Measurements from ENCODE around the gene CABP2. TPM values are rescaled to one million over a fixed set of nuclear protein-coding genes. Genes with fewer than 3 reads are reported as not detected.

CABP2 gene
- total and polyA plus RNA-seq, 12 donors = not detected

DNA sequence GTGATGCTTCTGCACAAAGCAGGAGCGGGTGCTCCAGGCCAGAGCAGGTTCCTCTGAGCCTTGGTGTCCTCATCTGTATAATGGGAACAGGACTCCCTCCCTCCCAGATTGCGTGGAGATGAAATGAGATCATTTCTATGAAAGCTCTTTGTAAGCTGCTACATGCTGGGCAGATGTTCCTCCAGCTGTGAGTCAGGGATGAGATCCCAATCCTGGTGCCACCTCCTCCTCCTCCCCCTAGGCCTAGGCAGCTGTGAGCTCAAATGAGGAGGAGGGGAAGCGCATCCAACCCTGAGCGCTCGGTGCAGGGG, 7.0 kb upstream of the CABP2 start:
- TF ChIP-seq, protein P1, sequence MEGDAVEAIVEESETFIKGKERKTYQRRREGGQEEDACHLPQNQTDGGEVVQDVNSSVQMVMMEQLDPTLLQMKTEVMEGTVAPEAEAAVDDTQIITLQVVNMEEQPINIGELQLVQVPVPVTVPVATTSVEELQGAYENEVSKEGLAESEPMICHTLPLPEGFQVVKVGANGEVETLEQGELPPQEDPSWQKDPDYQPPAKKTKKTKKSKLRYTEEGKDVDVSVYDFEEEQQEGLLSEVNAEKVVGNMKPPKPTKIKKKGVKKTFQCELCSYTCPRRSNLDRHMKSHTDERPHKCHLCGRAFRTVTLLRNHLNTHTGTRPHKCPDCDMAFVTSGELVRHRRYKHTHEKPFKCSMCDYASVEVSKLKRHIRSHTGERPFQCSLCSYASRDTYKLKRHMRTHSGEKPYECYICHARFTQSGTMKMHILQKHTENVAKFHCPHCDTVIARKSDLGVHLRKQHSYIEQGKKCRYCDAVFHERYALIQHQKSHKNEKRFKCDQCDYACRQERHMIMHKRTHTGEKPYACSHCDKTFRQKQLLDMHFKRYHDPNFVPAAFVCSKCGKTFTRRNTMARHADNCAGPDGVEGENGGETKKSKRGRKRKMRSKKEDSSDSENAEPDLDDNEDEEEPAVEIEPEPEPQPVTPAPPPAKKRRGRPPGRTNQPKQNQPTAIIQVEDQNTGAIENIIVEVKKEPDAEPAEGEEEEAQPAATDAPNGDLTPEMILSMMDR (IDR thresholded peaks at IDR 0.05) = no peak
- no peaks in the 10 kb centered on the region for H3K36me3 ChIP-seq
- intact Hi-C loops (cut with DNase I) = no loop called here
- no peaks in the 10 kb centered on the region for H3K4me1 ChIP-seq
- DNase-seq (no peak), ATAC-seq (no peak)
- no peak overlapping the region for H3K4me3 ChIP-seq
- peaks cover 0 to 23% (median 0%) of the 10 kb centered on the region in 11 donors for H3K9me3 ChIP-seq
- 75 to 85% methylated on average over 5 of the region's 5 CpGs for WGBS, 2 donors
- H3K27ac ChIP-seq = no peak overlapping the region
- no peaks in the 10 kb centered on the region for H3K27me3 ChIP-seq

- Histone ChIP-seq H3K4me3 (no peak overlapping the region), H3K36me3 (no peaks in the 10 kb centered on the region), H3K4me1 (no peaks in the 10 kb centered on the region), H3K27me3 (peaks cover 0 to 6% (median 0%) of the 10 kb centered on the region in 7 donors), H3K27ac (no peak overlapping the region), H3K9me3 (peaks cover 0 to 4% (median 0%) of the 10 kb centered on the region in 11 donors)
- TF ChIP-seq, protein P1 (IDR thresholded peaks at IDR 0.05) = no peak
- WGBS, 2 donors = 87 to 91% methylated on average over 4 of the region's 4 CpGs
- DNase-seq (no peak), ATAC-seq (no peak)
- intact Hi-C loops (cut with DNase I) = no loop called here
These were observed 5.1 kb upstream of the CABP2 start for GRCh38 chr11:67528376-67528775.

DNA sequence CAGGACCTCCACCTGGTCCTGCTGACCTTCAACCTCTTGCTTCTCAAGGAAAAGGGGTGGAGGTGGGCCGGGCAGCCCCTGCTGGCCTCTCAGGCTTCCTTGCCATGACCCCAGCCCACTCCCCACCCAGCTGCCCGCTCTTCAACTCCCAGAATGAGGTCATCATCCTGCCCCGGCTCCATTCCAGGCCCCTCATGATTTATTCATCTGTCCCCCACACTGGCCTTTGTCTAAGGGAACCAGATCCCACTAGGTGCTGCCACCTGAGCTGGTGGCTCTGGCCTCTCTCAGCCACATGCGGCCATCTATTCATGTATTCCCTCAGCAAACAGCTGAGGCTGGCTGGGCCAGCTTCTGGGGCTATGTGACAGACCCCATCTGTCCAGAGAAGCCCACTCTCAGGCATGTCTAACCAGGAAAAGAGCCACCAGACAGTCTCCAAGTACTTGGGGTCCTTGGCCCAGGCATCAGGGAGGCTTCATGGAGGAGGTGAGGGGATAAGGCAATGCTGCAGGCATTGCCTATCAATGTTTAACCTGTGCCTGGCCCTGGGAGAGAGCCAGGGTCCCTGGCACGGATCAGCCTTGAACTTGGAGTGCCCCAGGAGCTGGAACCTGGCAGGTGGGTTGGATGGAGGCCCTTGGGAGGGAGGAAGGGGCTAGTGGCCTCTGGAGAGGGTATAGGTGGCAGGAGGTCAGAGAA, 2.2 kb upstream of the CABP2 start:
- Histone ChIP-seq H3K36me3 (no peaks in the 10 kb centered on the region), H3K27ac (no peak overlapping the region), H3K4me1 (no peaks in the 10 kb centered on the region), H3K9me3 (no peaks in the 10 kb centered on the region), H3K27me3 (peaks cover 0 to 6% (median 0%) of the 10 kb centered on the region in 7 donors), H3K4me3 (no peak overlapping the region)
- WGBS, 2 donors = 71 to 80% methylated on average over 5 of the region's 5 CpGs
- ATAC-seq = no peak
- no peak for DNase-seq
- TF ChIP-seq, protein P1 (IDR thresholded peaks at IDR 0.05) = no peak
- intact Hi-C loops (cut with DNase I) = no loop called here

DNA sequence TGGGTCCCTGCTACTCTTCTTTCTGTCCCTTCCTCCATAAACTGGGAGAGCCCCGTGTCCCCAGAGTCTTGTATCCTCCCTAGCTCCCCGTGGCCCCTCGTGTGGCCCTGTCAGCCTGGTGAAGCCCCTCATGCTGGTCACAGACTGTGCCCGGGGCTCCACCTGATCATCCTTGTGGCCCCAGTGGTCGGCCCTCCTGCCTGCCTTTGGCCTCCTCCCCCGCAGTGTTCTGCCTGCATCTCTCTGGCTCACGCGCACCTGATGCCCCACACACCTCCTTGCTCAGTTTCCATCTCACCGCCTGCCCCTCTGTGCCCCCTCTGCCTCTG, 1.2 kb upstream of the CABP2 start:
- intact Hi-C loops (cut with DNase I) = no loop called here
- no peak for DNase-seq
- peaks cover 0 to 6% (median 0%) of the 10 kb centered on the region in 7 donors for H3K27me3 ChIP-seq
- no peak overlapping the region for H3K4me3 ChIP-seq
- TF ChIP-seq, protein P1 (IDR thresholded peaks at IDR 0.05) = no peak
- no peaks in the 10 kb centered on the region for H3K4me1 ChIP-seq
- no peaks in the 10 kb centered on the region for H3K36me3 ChIP-seq
- 79 to 82% methylated on average over 9 of the region's 9 CpGs for WGBS, 2 donors
- no peak for ATAC-seq
- no peak overlapping the region for H3K27ac ChIP-seq
- H3K9me3 ChIP-seq = no peaks in the 10 kb centered on the region
